ENCODE results near the gene DAAM1. TPM values are rescaled to one million over a fixed set of nuclear protein-coding genes. Genes with fewer than 3 reads are reported as not detected.

DAAM1 gene
- total and polyA plus RNA-seq, 8 donors: 5.8 to 204 (median 31.3) TPM

DNA sequence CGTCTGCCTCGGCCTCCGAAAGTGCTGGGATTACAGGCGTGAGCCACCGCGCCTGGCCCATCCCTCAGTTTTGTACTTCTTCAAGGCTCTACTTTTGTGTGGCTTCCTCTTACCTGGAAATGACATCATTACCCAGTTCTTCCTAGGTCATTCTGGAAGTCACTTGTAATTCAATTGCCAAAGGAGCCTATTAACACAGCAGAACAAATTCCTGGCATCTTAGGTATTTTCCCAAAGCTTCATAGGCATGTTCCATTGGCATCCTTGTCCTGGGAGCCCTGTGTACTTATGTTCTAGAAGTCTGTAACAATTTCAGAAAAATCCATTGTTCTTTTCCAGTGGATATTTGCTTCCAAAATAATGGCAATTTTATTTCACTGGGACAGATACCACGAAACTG lies 60.6 kb downstream of the DAAM1 start:
- H3K27ac ChIP-seq: no peak overlapping the region
- no peak for DNase-seq
- H3K9me3 ChIP-seq: no peaks in the 10 kb centered on the region
- no peaks in the 10 kb centered on the region for H3K27me3 ChIP-seq
- H3K4me1 ChIP-seq: peaks cover under 1 to 63% (median 17%) of the 10 kb centered on the region in 4 donors
- no peaks in the 10 kb centered on the region for H3K36me3 ChIP-seq
- no peak for TF ChIP-seq POLR2AphosphoS5 (IDR thresholded peaks at IDR 0.05)
- no peak for TF ChIP-seq EP300 (IDR thresholded peaks at IDR 0.05)
- TF ChIP-seq, protein P1, sequence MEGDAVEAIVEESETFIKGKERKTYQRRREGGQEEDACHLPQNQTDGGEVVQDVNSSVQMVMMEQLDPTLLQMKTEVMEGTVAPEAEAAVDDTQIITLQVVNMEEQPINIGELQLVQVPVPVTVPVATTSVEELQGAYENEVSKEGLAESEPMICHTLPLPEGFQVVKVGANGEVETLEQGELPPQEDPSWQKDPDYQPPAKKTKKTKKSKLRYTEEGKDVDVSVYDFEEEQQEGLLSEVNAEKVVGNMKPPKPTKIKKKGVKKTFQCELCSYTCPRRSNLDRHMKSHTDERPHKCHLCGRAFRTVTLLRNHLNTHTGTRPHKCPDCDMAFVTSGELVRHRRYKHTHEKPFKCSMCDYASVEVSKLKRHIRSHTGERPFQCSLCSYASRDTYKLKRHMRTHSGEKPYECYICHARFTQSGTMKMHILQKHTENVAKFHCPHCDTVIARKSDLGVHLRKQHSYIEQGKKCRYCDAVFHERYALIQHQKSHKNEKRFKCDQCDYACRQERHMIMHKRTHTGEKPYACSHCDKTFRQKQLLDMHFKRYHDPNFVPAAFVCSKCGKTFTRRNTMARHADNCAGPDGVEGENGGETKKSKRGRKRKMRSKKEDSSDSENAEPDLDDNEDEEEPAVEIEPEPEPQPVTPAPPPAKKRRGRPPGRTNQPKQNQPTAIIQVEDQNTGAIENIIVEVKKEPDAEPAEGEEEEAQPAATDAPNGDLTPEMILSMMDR (IDR thresholded peaks at IDR 0.05): no peak
- TF ChIP-seq POLR2A (IDR thresholded peaks at IDR 0.05): no peak
- intact Hi-C loops (cut with DNase I; ENCODE audit: low total_unique reads): no loop called here
- H3K4me3 ChIP-seq: no peak overlapping the region
- 93 to 97% (median 93%) methylated on average over 7 of the region's 7 CpGs for WGBS, 5 donors

DNA sequence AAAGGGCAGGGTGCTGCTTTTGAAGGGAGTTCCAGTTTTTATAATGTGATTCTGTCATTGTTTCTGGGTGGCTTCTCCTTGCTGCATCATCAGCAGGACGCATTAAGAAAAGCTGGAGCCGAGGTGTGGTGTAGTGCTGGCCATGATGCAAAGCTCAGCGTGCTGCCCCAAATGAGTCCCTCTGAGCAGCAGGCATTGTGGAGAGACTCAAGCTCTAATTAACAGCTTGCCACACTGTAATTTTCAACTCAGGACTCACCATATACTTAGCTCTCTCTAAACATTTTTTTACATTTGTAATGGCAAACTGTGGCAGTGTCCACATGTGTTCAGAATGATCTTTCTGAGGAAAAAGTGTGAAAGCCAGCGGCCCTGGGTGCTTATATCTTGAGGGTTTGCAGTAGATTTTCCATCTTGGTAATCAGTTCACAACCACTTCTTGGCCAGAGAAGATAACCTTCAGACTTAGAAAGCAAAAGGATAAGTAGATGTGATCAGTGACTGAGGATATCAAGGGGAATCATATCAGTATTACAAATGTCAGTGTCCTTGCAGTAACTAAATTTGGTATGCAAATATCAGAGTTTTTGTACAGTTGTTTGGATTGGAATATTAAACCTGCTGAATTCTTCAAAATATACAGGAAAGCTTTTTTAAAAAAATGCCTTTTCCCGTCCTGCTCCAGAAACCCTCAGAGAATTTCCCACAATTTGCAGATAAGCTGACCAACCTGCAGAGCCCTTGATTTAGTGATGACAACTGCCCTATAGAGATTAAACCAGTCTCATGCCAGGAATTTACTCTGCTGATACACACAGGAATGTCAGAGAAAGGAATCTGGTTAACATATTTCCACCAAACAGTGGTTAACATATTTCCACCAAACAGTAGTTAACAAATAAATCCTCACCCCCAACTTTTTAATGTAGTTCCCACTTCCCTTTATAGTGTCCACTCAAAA lies 63.6 kb downstream of the DAAM1 start:
- intact Hi-C loops (cut with DNase I; ENCODE audit: low total_unique reads): no loop called here
- WGBS, 5 donors: 76 to 90% (median 80%) methylated on average over 5 of the region's 5 CpGs
- no peak for DNase-seq
- Histone ChIP-seq H3K9me3 (no peaks in the 10 kb centered on the region), H3K36me3 (no peaks in the 10 kb centered on the region), H3K27ac (no peak overlapping the region), H3K27me3 (no peaks in the 10 kb centered on the region), H3K4me1 (peaks cover 12 to 78% (median 27%) of the 10 kb centered on the region in 4 donors), H3K4me3 (no peak overlapping the region)
- TF ChIP-seq EP300 (IDR thresholded peaks at IDR 0.05) (no peak), POLR2A (IDR thresholded peaks at IDR 0.05) (no peak), POLR2AphosphoS5 (IDR thresholded peaks at IDR 0.05) (no peak)
- TF ChIP-seq, protein P1 (IDR thresholded peaks at IDR 0.05): no peak

DNA sequence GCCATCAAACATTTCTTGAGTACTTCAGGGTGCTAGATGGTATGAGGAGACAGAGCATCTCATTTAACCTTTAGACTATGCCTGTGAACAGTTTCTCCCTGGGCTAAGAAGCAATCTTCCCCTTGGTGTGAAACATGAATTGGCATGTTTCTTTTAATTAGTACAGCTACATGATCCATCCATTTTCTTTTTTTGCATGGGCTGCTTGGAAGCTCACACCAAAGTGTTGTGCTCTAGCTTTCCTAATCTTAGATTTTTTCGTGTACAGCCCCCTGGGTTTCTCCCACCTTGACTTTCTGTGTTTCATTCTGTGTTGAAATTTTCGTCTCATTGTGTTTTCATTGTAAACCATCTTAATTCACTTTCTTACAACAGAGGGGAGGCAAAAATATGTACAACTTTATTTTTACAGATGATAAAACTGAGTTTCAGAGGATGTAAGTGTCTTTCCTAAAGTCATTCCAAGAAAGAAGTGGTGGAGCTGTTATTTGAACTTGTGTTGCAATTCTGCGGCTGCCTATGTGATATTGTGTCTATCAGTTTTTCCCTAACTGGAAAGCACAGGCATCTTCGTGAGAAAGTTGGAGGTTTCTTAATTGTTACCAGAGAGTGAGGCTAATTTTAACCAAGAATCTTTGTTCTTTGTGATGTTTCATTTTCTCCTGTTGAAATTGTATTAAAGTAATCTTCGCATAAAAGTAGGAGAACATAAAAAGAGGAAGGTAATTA lies 64.5 kb downstream of the DAAM1 start:
- WGBS, 5 donors: 71 to 92% (median 88%) methylated on average over 5 of the region's 5 CpGs
- Histone ChIP-seq H3K27ac (peak overlapping the region in 3 of 5 donors; percentile 63 to 79 (median 68)), H3K9me3 (no peaks in the 10 kb centered on the region), H3K36me3 (no peaks in the 10 kb centered on the region), H3K4me1 (peaks cover 12 to 75% (median 27%) of the 10 kb centered on the region in 4 donors), H3K27me3 (no peaks in the 10 kb centered on the region), H3K4me3 (no peak overlapping the region)
- intact Hi-C loops (cut with DNase I; ENCODE audit: low total_unique reads): no loop called here
- DNase-seq: no peak
- TF ChIP-seq POLR2A (IDR thresholded peaks at IDR 0.05) (no peak), POLR2AphosphoS5 (IDR thresholded peaks at IDR 0.05) (no peak), EP300 (IDR thresholded peaks at IDR 0.05) (no peak)
- TF ChIP-seq, protein P1 (IDR thresholded peaks at IDR 0.05): no peak

DNA sequence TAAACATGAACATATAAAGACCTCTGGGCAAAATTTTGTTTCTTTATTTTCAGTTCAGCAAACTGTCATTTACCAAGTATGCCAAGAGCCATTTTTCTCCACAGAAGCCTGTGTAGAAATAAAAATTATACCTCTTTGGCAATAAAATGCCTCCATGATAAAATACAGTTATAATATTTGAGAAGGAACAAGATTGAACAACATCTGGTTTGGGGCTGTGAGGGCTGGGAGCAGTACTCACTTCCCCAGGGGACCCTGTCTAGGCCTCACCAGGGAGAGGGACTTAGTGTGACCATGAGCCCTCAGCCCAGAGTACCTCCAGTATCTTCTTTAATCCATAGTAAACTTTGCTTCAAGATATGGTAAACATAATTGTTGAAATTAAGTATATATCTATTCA lies 65.1 kb downstream of the DAAM1 start:
- TF ChIP-seq POLR2AphosphoS5 (IDR thresholded peaks at IDR 0.05) (no peak), POLR2A (IDR thresholded peaks at IDR 0.05) (no peak), EP300 (IDR thresholded peaks at IDR 0.05) (no peak)
- TF ChIP-seq, protein P1 (IDR thresholded peaks at IDR 0.05): no peak
- peaks cover 12 to 69% (median 27%) of the 10 kb centered on the region in 4 donors for H3K4me1 ChIP-seq
- peak overlapping the region in 3 of 5 donors; percentile 63 to 79 (median 68) for H3K27ac ChIP-seq
- no peaks in the 10 kb centered on the region for H3K36me3 ChIP-seq
- DNase-seq: no peak
- H3K4me3 ChIP-seq: no peak overlapping the region
- H3K9me3 ChIP-seq: no peaks in the 10 kb centered on the region
- no peaks in the 10 kb centered on the region for H3K27me3 ChIP-seq
- intact Hi-C loops (cut with DNase I; ENCODE audit: low total_unique reads): no loop called here
